ENCODE measurements around the gene EFNA5. TPM values are rescaled to one million over a fixed set of nuclear protein-coding genes. Genes with fewer than 3 reads are reported as not detected.

EFNA5 gene
- total RNA-seq, 2 donors from 2014 or later: 9.7 to 11.1 TPM

GRCh38 chr5:107402434-107403227 is 268.1 kb downstream of the EFNA5 start:
- no peak for DNase-seq
- intact Hi-C loops (cut with DNase I): no loop called here
- no peaks in the 10 kb centered on the region for H3K27me3 ChIP-seq
- no peaks in the 10 kb centered on the region for H3K4me1 ChIP-seq
- no peaks in the 10 kb centered on the region for H3K36me3 ChIP-seq
- no peaks in the 10 kb centered on the region for H3K9me3 ChIP-seq
- no peak overlapping the region for H3K9ac ChIP-seq (ENCODE audit: low read depth in 2 of 2, low read length in 2 of 2)
- no peak overlapping the region for H3K27ac ChIP-seq
- no peak for TF ChIP-seq CTCF (IDR thresholded peaks at IDR 0.05)
- H3K4me3 ChIP-seq: no peak overlapping the region

GRCh38 chr5:107401470-107402122 is 269.1 kb downstream of the EFNA5 start:
- Histone ChIP-seq H3K9ac (ENCODE audit: low read depth in 2 of 2, low read length in 2 of 2) (no peak overlapping the region), H3K27me3 (no peaks in the 10 kb centered on the region), H3K4me3 (no peak overlapping the region), H3K4me1 (no peaks in the 10 kb centered on the region), H3K9me3 (no peaks in the 10 kb centered on the region), H3K27ac (no peak overlapping the region), H3K36me3 (no peaks in the 10 kb centered on the region)
- intact Hi-C loops (cut with DNase I): no loop called here
- DNase-seq: no peak
- no peak for TF ChIP-seq CTCF (IDR thresholded peaks at IDR 0.05)

DNA sequence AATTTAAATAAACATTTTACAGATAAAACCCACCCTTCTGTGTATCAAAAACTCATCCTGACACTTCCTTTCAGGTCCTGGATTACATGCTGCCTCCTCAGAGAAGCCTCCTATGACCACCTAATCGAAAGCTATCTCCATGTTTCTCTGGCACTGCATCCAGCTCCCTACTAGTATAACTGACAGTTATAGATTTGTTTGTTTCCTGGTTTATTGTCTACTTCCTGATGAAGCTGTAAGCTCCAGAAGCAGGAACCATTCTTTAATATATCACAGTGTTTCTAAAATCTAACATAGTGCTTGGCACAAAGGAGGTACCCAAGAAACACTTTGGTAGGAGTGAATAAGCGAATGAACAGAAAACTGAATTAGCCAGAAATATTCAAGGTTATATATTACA is 270.4 kb downstream of the EFNA5 start:
- Histone ChIP-seq H3K9ac (ENCODE audit: low read depth in 2 of 2, low read length in 2 of 2) (no peak overlapping the region), H3K4me1 (no peaks in the 10 kb centered on the region), H3K36me3 (no peaks in the 10 kb centered on the region), H3K9me3 (no peaks in the 10 kb centered on the region), H3K27ac (no peak overlapping the region), H3K4me3 (no peak overlapping the region), H3K27me3 (no peaks in the 10 kb centered on the region)
- intact Hi-C loops (cut with DNase I): no loop called here
- no peak for DNase-seq
- TF ChIP-seq CTCF (IDR thresholded peaks at IDR 0.05): no peak

- Histone ChIP-seq H3K9me3 (no peaks in the 10 kb centered on the region), H3K27ac (no peak overlapping the region), H3K4me1 (no peaks in the 10 kb centered on the region), H3K36me3 (no peaks in the 10 kb centered on the region), H3K9ac (ENCODE audit: low read depth in 2 of 2, low read length in 2 of 2) (no peak overlapping the region), H3K27me3 (no peaks in the 10 kb centered on the region), H3K4me3 (no peak overlapping the region)
- no peak for DNase-seq
- TF ChIP-seq CTCF (IDR thresholded peaks at IDR 0.05): no peak
- intact Hi-C loops (cut with DNase I): no loop called here
These were observed 272.0 kb downstream of the EFNA5 start for GRCh38 chr5:107398703-107399102.

GRCh38 chr5:107396351-107396690 is 274.4 kb downstream of the EFNA5 start:
- DNase-seq: no peak
- Histone ChIP-seq H3K27me3 (no peaks in the 10 kb centered on the region), H3K9ac (ENCODE audit: low read depth in 2 of 2, low read length in 2 of 2) (no peak overlapping the region), H3K4me1 (no peaks in the 10 kb centered on the region), H3K4me3 (no peak overlapping the region), H3K27ac (no peak overlapping the region), H3K36me3 (no peaks in the 10 kb centered on the region), H3K9me3 (no peaks in the 10 kb centered on the region)
- intact Hi-C loops (cut with DNase I): no loop called here
- TF ChIP-seq CTCF (IDR thresholded peaks at IDR 0.05): no peak

Data from colonic mucosa (tissue), 4 donors.